ENCODE measurements around the gene IRS1.

IRS1 gene

DNA sequence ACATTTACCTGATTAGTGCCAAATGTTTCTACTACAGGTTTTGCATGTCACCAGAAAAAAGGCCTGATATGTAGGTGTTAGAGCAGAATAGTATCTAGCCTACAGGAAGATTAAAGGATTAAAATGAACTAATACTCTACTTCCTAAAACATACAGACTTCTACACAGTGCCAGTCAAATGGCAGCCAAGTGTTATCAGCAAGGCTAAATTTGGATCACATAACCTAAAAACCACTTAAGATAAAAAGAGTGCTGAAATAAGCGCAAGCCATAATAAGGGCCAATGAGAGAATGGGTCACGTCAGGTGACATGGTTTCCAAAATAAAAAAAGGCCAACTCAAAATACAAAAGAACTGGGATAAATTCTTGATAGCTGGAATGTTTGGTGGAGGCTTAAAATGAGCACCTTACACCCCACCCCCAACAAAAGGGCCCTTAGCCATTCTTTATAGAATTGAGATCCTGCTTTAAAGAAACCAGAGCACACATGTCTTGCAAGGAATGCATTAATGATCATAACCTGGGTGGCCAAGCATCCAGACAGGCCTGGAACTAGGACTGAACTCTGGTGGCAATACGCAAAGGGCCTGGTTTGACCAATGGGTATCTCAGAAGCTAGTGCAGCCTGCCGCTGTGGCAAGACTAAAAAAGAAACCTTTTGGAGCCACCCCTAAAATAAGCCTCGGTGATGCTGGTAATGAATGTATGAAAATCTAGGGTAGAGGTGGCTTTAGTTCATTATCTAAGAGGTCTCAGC lies 32.4 kb downstream of the IRS1 start:
- Histone ChIP-seq H3K27me3 (ENCODE audit: low read depth, low read length) (no peaks in the 10 kb centered on the region), H4K20me1 (ENCODE audit: insufficient read depth, low read length) (no peaks in the 10 kb centered on the region), H3K4me2 (ENCODE audit: low read length) (no peak overlapping the region), H3K9ac (ENCODE audit: low read length) (no peak overlapping the region), H3K36me3 (replicated peaks; ENCODE audit: low read depth, low read length) (no peaks in the 10 kb centered on the region), H3K27ac (ENCODE audit: low read length) (no peak overlapping the region), H3K79me2 (ENCODE audit: low read length) (no peaks in the 10 kb centered on the region), H3K4me1 (ENCODE audit: low read length) (0 out of 2 replicates have a peak, but pooled peaks cover under 1% of the 10 kb centered on the region), H3K9me3 (ENCODE audit: insufficient read depth, low read length) (no peaks in the 10 kb centered on the region), H2AFZ (ENCODE audit: low read depth, low read length) (no peak overlapping the region), H3K4me3 (ENCODE audit: low read length) (no peak overlapping the region)
- TF ChIP-seq, protein P1, sequence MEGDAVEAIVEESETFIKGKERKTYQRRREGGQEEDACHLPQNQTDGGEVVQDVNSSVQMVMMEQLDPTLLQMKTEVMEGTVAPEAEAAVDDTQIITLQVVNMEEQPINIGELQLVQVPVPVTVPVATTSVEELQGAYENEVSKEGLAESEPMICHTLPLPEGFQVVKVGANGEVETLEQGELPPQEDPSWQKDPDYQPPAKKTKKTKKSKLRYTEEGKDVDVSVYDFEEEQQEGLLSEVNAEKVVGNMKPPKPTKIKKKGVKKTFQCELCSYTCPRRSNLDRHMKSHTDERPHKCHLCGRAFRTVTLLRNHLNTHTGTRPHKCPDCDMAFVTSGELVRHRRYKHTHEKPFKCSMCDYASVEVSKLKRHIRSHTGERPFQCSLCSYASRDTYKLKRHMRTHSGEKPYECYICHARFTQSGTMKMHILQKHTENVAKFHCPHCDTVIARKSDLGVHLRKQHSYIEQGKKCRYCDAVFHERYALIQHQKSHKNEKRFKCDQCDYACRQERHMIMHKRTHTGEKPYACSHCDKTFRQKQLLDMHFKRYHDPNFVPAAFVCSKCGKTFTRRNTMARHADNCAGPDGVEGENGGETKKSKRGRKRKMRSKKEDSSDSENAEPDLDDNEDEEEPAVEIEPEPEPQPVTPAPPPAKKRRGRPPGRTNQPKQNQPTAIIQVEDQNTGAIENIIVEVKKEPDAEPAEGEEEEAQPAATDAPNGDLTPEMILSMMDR (IDR thresholded peaks at IDR 0.05; ENCODE audit: low read depth, low read length): no peak
- TF ChIP-seq EZH2phosphoT487 (IDR thresholded peaks at IDR 0.05; ENCODE audit: low read depth): no peak

- H3K79me2 ChIP-seq (ENCODE audit: low read length): no peaks in the 10 kb centered on the region
- TF ChIP-seq, protein P1 (IDR thresholded peaks at IDR 0.05; ENCODE audit: low read depth, low read length): no peak
- TF ChIP-seq EZH2phosphoT487 (IDR thresholded peaks at IDR 0.05; ENCODE audit: low read depth): no peak
- no peaks in the 10 kb centered on the region for H4K20me1 ChIP-seq (ENCODE audit: insufficient read depth, low read length)
- H3K4me1 ChIP-seq (ENCODE audit: low read length): no peaks in the 10 kb centered on the region
- no peak overlapping the region for H3K4me2 ChIP-seq (ENCODE audit: low read length)
- no peak overlapping the region for H3K9ac ChIP-seq (ENCODE audit: low read length)
- H3K9me3 ChIP-seq (ENCODE audit: insufficient read depth, low read length): no peaks in the 10 kb centered on the region
- H3K27ac ChIP-seq (ENCODE audit: low read length): no peak overlapping the region
- H3K4me3 ChIP-seq (ENCODE audit: low read length): no peak overlapping the region
- H3K36me3 ChIP-seq (replicated peaks; ENCODE audit: low read depth, low read length): no peaks in the 10 kb centered on the region
- no peak overlapping the region for H2AFZ ChIP-seq (ENCODE audit: low read depth, low read length)
- H3K27me3 ChIP-seq (ENCODE audit: low read depth, low read length): no peaks in the 10 kb centered on the region
Observed at GRCh38 chr2:226766352-226767055, 33.1 kb downstream of the IRS1 start.

DNA sequence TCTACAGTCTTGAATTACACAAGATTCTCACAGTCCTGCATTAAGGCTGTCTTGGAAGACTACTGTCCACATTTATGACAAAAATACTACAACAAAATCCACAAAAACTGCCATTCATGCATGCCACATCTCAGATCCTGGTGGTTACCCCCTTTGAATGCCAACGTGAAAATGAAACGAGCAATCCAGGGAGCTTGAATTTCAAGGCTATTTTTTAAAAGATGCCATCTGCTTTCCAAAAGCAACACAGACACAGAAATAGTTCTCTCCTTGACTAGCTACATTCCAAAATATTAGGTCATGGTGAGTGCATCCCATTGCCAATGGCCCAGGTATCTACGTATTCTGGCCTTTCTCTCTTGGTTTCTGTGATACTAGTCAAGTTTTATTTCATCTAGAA lies 36.3 kb downstream of the IRS1 start:
- Histone ChIP-seq H3K9me3 (ENCODE audit: insufficient read depth, low read length) (no peaks in the 10 kb centered on the region), H3K27me3 (ENCODE audit: low read depth, low read length) (no peaks in the 10 kb centered on the region), H3K4me2 (ENCODE audit: low read length) (no peak overlapping the region), H3K79me2 (ENCODE audit: low read length) (no peaks in the 10 kb centered on the region), H3K36me3 (replicated peaks; ENCODE audit: low read depth, low read length) (no peaks in the 10 kb centered on the region), H3K27ac (ENCODE audit: low read length) (no peak overlapping the region), H2AFZ (ENCODE audit: low read depth, low read length) (no peak overlapping the region), H3K9ac (ENCODE audit: low read length) (no peak overlapping the region), H3K4me3 (ENCODE audit: low read length) (no peak overlapping the region), H3K4me1 (ENCODE audit: low read length) (no peaks in the 10 kb centered on the region), H4K20me1 (ENCODE audit: insufficient read depth, low read length) (no peaks in the 10 kb centered on the region)
- TF ChIP-seq, protein P1 (IDR thresholded peaks at IDR 0.05; ENCODE audit: low read depth, low read length): no peak

DNA sequence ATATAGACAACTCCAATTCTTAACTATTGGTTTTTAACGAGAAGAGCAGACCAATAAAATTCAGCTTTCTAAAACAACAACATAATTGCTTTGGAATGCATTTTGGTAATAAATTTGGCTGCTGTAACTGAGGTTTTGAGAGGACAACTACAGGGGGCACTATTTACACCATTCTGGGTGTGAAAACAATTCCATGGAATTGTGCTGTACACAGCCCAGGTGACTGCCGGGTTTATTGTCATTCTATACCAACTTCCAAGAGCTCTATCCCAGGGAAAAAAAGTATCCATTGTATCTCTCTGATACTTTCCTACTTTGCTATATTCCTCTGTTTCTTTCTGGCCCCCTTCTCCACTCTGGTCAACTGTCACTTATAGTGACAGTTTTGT lies 38.4 kb downstream of the IRS1 start:
- no peak overlapping the region for H3K27ac ChIP-seq (ENCODE audit: low read length)
- no peak overlapping the region for H2AFZ ChIP-seq (ENCODE audit: low read depth, low read length)
- H3K4me1 ChIP-seq (ENCODE audit: low read length): no peaks in the 10 kb centered on the region
- no peaks in the 10 kb centered on the region for H3K27me3 ChIP-seq (ENCODE audit: low read depth, low read length)
- no peak overlapping the region for H3K4me3 ChIP-seq (ENCODE audit: low read length)
- H3K36me3 ChIP-seq (replicated peaks; ENCODE audit: low read depth, low read length): no peaks in the 10 kb centered on the region
- no peaks in the 10 kb centered on the region for H4K20me1 ChIP-seq (ENCODE audit: insufficient read depth, low read length)
- H3K9ac ChIP-seq (ENCODE audit: low read length): no peak overlapping the region
- no peaks in the 10 kb centered on the region for H3K9me3 ChIP-seq (ENCODE audit: insufficient read depth, low read length)
- no peak overlapping the region for H3K4me2 ChIP-seq (ENCODE audit: low read length)
- TF ChIP-seq, protein P1 (IDR thresholded peaks at IDR 0.05; ENCODE audit: low read depth, low read length): no peak
- TF ChIP-seq EZH2phosphoT487 (IDR thresholded peaks at IDR 0.05; ENCODE audit: low read depth): no peak
- no peaks in the 10 kb centered on the region for H3K79me2 ChIP-seq (ENCODE audit: low read length)
